K562 (cell line): ENCODE results near the gene ITGA7. TPM values are rescaled to one million over a fixed set of nuclear protein-coding genes. Genes with fewer than 3 reads are reported as not detected.

ENCODE experiments used
- ATAC-seq: fragments of 200-7000 bp; cut with Tn5 transposase; 3 replicates; pipeline ENCODE4 v1.9.1; 2020; ENCODE audit warnings: moderate library complexity
- BruUV-seq: library from RNA; stranded (reverse); fragments of 400-500 nt; replicated peaks from 2 replicates; lab custom pipeline; 2021; lab: Mats Ljungman, UMichigan
- CTCF ChIA-PET: fragments of 300-600 bp; formaldehyde crosslinking; extraction: SDS; loops from one replicate; lab custom pipeline; 2021; ENCODE audit warnings: low intra/inter-chr PET ratio; lab: Yijun Ruan, JAX
- POLR2A ChIA-PET: fragments of 300-600, 350-650 bp; sonication (Branson Sonifier 250); formaldehyde crosslinking; extraction: SDS; loops from one replicate; lab custom pipeline; 2021; ENCODE audit warnings: antibody characterized with exemption, inconsistent platforms; lab: Yijun Ruan, JAX
- DNase-seq, 4 experiments: peaks; one replicate each; pipeline versions ENCODE4 v3.0.0 to v3.0.0-alpha.2; 2011 to 2018; ENCODE audit warnings: low spot score in 3 of 4, mixed read lengths in 3 of 4; ENCODE audit errors: extremely low read depth in 1 of 4
- FAIRE-seq: peaks from 2 replicates; lab custom pipeline; 2011; peaks lifted over from hg19 to GRCh38; lab: Jason Lieb, UNC
- H2AFZ ChIP-seq: 2 replicates; pipeline ENCODE4 v1.6.0; 2011; ENCODE audit warnings: low read depth, low read length, control low read depth, inconsistent platforms
- H3K27ac ChIP-seq: fragments of 200-600 bp; 3 replicates; pipeline ENCODE4 v1.8.0; 2011; ENCODE audit warnings: low read depth, mild to moderate bottlenecking, control low read depth, inconsistent platforms, low read length, moderate library complexity, mixed read lengths; ENCODE audit errors: extremely low read depth
- H3K27me3 ChIP-seq, 2 experiments: fragments of 300-600 bp in 1 of 2; 2 replicates in 1 of 2; 3 replicates in 1 of 2; pipeline versions ENCODE4 v1.6.0 to v1.8.0; 2011; ENCODE audit warnings: inconsistent platforms in 2 of 2, low read length in 2 of 2, mild to moderate bottlenecking in 1 of 2, mixed read lengths in 1 of 2, moderate library complexity in 1 of 2; ENCODE audit not compliant: control insufficient read depth in 2 of 2, insufficient read depth in 2 of 2
- H3K36me3 ChIP-seq: fragments of 300-600 bp; 3 replicates; pipeline ENCODE4 v1.8.0; 2011; ENCODE audit warnings: mild to moderate bottlenecking, low read length, inconsistent platforms; ENCODE audit not compliant: control insufficient read depth, insufficient read depth
- H3K4me1 ChIP-seq, 2 experiments: fragments of 200-600 bp in 1 of 2; replicated peaks in 1 of 2; 2 replicates in 1 of 2; 3 replicates in 1 of 2; pipeline versions ENCODE4 v1.5.1 to v1.8.0; 2011; ENCODE audit warnings: inconsistent platforms in 2 of 2, low read length in 2 of 2, mild to moderate bottlenecking in 1 of 2, mixed read lengths in 1 of 2, moderate library complexity in 1 of 2; ENCODE audit not compliant: control insufficient read depth in 2 of 2, insufficient read depth in 2 of 2
- H3K4me2 ChIP-seq: 2 replicates; pipeline ENCODE4 v1.6.1; 2011; ENCODE audit warnings: low read length, control low read depth, inconsistent platforms, mixed read lengths; ENCODE audit not compliant: insufficient read depth
- H3K4me3 ChIP-seq: fragments of 200-600 bp; sonication (generic), shearing (Covaris generic); 2 replicates; pipeline ENCODE4 v1.5.1; 2016; ENCODE audit warnings: control low read depth, inconsistent platforms
- H3K79me2 ChIP-seq: fragments of 200-600 bp; 3 replicates; pipeline ENCODE4 v1.8.0; 2011; ENCODE audit warnings: low read length, inconsistent platforms; ENCODE audit not compliant: control insufficient read depth, insufficient read depth
- H3K9ac ChIP-seq, 2 experiments: 2 replicates each; pipeline versions ENCODE4 v1.6.0 to v1.6.1; 2011; ENCODE audit warnings: low read depth in 2 of 2, low read length in 2 of 2, control low read depth in 1 of 2, inconsistent platforms in 1 of 2, mild to moderate bottlenecking in 1 of 2, mixed read lengths in 1 of 2; ENCODE audit not compliant: insufficient read depth in 1 of 2
- H3K9me1 ChIP-seq: one replicate; pipeline ENCODE4 v1.6.0; 2011; ENCODE audit warnings: inconsistent platforms, mild to moderate bottlenecking, low read length, moderate library complexity; ENCODE audit not compliant: control insufficient read depth, insufficient read depth
- H3K9me3 ChIP-seq: replicated peaks from 2 replicates; pipeline ENCODE4 v1.5.1; 2011; ENCODE audit warnings: low read depth, low read length, inconsistent platforms; ENCODE audit not compliant: control insufficient read depth, insufficient read depth
- H4K20me1 ChIP-seq: replicated peaks from 2 replicates; pipeline ENCODE4 v1.6.1; 2011; ENCODE audit warnings: low read length, inconsistent platforms, mixed read lengths; ENCODE audit not compliant: control insufficient read depth, insufficient read depth
- ATF3 ChIP-seq, 2 experiments: fragments of 450-650 bp in 1 of 2; sonication (generic) in 1 of 2; formaldehyde crosslinking in 1 of 2; IDR thresholded peaks in 1 of 2; conservative IDR thresholded peaks in 1 of 2; 2 replicates each; pipeline versions ENCODE4 v1.6.1 to v1.8.1; 2016 to 2023; ENCODE audit warnings: mild to moderate bottlenecking in 2 of 2, moderate library complexity in 2 of 2, inconsistent platforms in 1 of 2, missing genetic modification reagents in 1 of 2
- CEBPG ChIP-seq, 3 experiments: fragments of 200-800 bp in 1 of 3; sonication (Bioruptor generic) in 1 of 3; sonication (generic) in 1 of 3; formaldehyde crosslinking in 1 of 3; IDR thresholded peaks in 2 of 3; conservative IDR thresholded peaks in 1 of 3; 2 replicates each; pipeline versions ENCODE4 v1.6.1 to v1.8.0; 2016 to 2022; ENCODE audit warnings: missing compliant biosample characterization in 2 of 3, missing genetic modification characterization in 2 of 3, mild to moderate bottlenecking in 1 of 3, missing genetic modification reagents in 1 of 3
- E2F4 ChIP-seq: sonication (generic); formaldehyde crosslinking; IDR thresholded peaks from 2 replicates; pipeline ENCODE4 v1.8.0; 2022; ENCODE audit warnings: mild to moderate bottlenecking, low read depth, missing genetic modification reagents
- KDM1A ChIP-seq, 2 experiments: fragments of 450-650 bp; IDR thresholded peaks; 2 replicates each; pipeline ENCODE4 v1.6.1; 2016; ENCODE audit warnings: mild to moderate bottlenecking in 2 of 2
- PRDM10 ChIP-seq: fragments of 450-650 bp; IDR thresholded peaks from 2 replicates; pipeline ENCODE4 v1.6.1; 2018; ENCODE audit not compliant: partially characterized antibody
- RB1 ChIP-seq: fragments of 450-650 bp; IDR thresholded peaks from 2 replicates; pipeline ENCODE4 v1.6.1; 2017; ENCODE audit warnings: low read depth, mild to moderate bottlenecking
- SOX6 ChIP-seq: fragments of 450-650 bp; IDR thresholded peaks from 2 replicates; pipeline ENCODE4 v1.6.1; 2014; ENCODE audit warnings: mild to moderate bottlenecking
- TBL1XR1 ChIP-seq, 2 experiments: IDR thresholded peaks; 2 replicates each; pipeline ENCODE4 v1.6.1; 2012; ENCODE audit warnings: improper control_type of control experiment in 2 of 2, low read length in 2 of 2, mild to moderate bottlenecking in 1 of 2
- TFAP4 ChIP-seq: sonication (generic); formaldehyde crosslinking; IDR thresholded peaks from 2 replicates; pipeline ENCODE4 v1.8.0; 2022; ENCODE audit warnings: missing genetic modification reagents, mild to moderate bottlenecking, moderate library complexity, borderline replicate concordance
- WGBS: fragments of 100-300 bp; shearing (Covaris generic); methylation state at CpG from one replicate; pipeline ENCODE4 v1.1.6; 2016; ENCODE audit warnings: low coverage, mixed read lengths; ENCODE audit not compliant: insufficient coverage; ENCODE audit errors: missing lambda C conversion rate; 5-methylcytosine and 5-hydroxymethylcytosine counted together
- in situ Hi-C: fragments of 300-500 bp; cut with MboI; formaldehyde crosslinking; loops from 4 replicates; pipeline ENCODE4 v1.15.0; 2018; ENCODE audit warnings: inconsistent platforms, mixed read lengths
- intact Hi-C: fragments of 100-400 bp; cut with micrococcal nuclease; formaldehyde crosslinking; loops from 2 replicates; pipeline ENCODE4 v1.14.2; 2022
- polyA plus RNA-seq, 8 experiments: library from polyadenylated mRNA; depleted of rRNA in 4 of 8; stranded (reverse) in 5 of 8; unstranded in 3 of 8; fragments of >200 nt; fragmentation: Nextera tagmentation in 2 of 8; fragmentation: Illumina TruSeq in 1 of 8; extraction: Ambion mirVana in 2 of 8; extraction: Trizol in 1 of 8; gene quantifications; 2 replicates each; pipeline versions ENCODE4 v1.2.1 to v1.2.3, GENCODE V29; 2011 to 2014; ENCODE audit warnings: inconsistent platforms in 1 of 8, missing spikeins in 1 of 8
- total RNA-seq, 7 experiments: library from RNA; depleted of rRNA in 6 of 7; stranded (reverse); fragments of >200 nt in 6 of 7; fragmentation: Illumina TruSeq in 2 of 7; extraction: Trizol in 2 of 7; gene quantifications; 2 replicates each; pipeline versions ENCODE4 v1.2.1 to v1.2.3, GENCODE V29; 2011 to 2021; ENCODE audit warnings: low replicate concordance in 1 of 7

ITGA7 gene
- total and polyA plus RNA-seq, 9 of the 15 experiments (the other 6 are each of a cell fraction or from before 2014, with no cell fraction given), result 0.11 to 2.3 (median 0.56) TPM; not detected in 1

GRCh38 chr12:55717011-55718007, 9.6 kb upstream of the ITGA7 start (continued):
- TF ChIP-seq ATF3 (IDR thresholded peaks at IDR 0.05), result peak; percentile 73
- no peak for TF ChIP-seq ATF3 (CRISPR knock-in tag; conservative IDR thresholded peaks at IDR 0.05)
- TF ChIP-seq TFAP4 (CRISPR knock-in tag), result no peak

- 0% methylated on average over 13 of the region's 13 CpGs for WGBS
- Histone ChIP-seq H3K4me1 (peaks cover 23 to 26% of the 10 kb centered on the region in 2 experiments; a peak in 4 of 5 replicates), H2AFZ (peak overlapping the region; percentile 98), H3K9ac (peak overlapping the region; percentile 82 to 92), H3K36me3 (no peaks in the 10 kb centered on the region; the same call in 2 of the 3 replicates), H3K27me3 (no peaks in the 10 kb centered on the region), H3K4me2 (peak overlapping the region; percentile 90), H3K79me2 (peaks cover 6% of the 10 kb centered on the region; the same call in 2 of the 3 replicates), H3K9me1 (no peaks in the 10 kb centered on the region), H3K9me3 (no peaks in the 10 kb centered on the region), H4K20me1 (no peaks in the 10 kb centered on the region; the same call in 1 of the 2 replicates), H3K4me3 (peak overlapping the region; percentile 84), H3K27ac (peak overlapping the region; percentile 88)
- TF ChIP-seq CEBPG (CRISPR knock-in tag; IDR thresholded peaks at IDR 0.05) (no peak), CEBPG (tag; conservative IDR thresholded peaks at IDR 0.05 in 1 of 2, IDR thresholded peaks at IDR 0.05 in 1 of 2) (0 out of 4 replicates have a peak, but pooled peaks of 1 of the 2 experiments have one; percentile 39), TBL1XR1 (IDR thresholded peaks at IDR 0.05; ENCODE audit: low read length in 2 of 2) (no peak), KDM1A (IDR thresholded peaks at IDR 0.05) (peak in 1 of 2 experiments; percentile 13; a peak in 1 of 4 replicates), E2F4 (CRISPR knock-in tag) (0 out of 2 replicates have a peak, but pooled peaks have one; percentile 0), SOX6 (no peak), RB1 (0 out of 2 replicates have a peak, but pooled peaks have one; percentile 33), PRDM10 (peak; percentile 94)
- in situ Hi-C loops (no loop called here), intact Hi-C loops (loop anchor here (1.0 kb wide), 1 partner anchor 12 kb away; no protein-coding TSS in a partner anchor)
- ATAC-seq (peak; percentile 37; the same call in 2 of the 3 replicates), DNase-seq (no peak), FAIRE-seq (no peak)
- BruUV-seq, result no TSS peak
- POLR2A ChIA-PET, result interaction anchor here (1.0 to 2.8 kb wide), 3 partner anchors 8 to 281 kb away, joined by 3 to 12 read pairs (median 11); partner anchors contain the start of genes CD63 and SUOX
- CTCF ChIA-PET, result no interaction called here
Observed at GRCh38 chr12:55716582-55716957, 8.9 kb upstream of the ITGA7 start.
